Effector memory CD8-positive, alpha-beta T cell (primary cell): ENCODE results near the gene PLA1A.
"Not testable (repeated sequence)": the region's sequence is repeated elsewhere in the genome, so short reads cannot be mapped to it uniquely, and the experiment has no call there.

Source experiments
- ATAC-seq: fragments of 150-1000 bp; cut with Tn5 transposase; replicated peaks from 2 replicates; pipeline ENCODE4 v1.10.0; 2021; ENCODE audit warnings: mild to moderate bottlenecking, moderate library complexity
- DNase-seq, 3 experiments: peaks; one replicate each; pipeline ENCODE4 v3.0.0; 2021
- H3K27ac Mint-ChIP-seq, 2 donors: one replicate each; pipeline ENCODE4 v1.8.0; 2022; ENCODE audit warnings: mild to moderate bottlenecking in 2 of 2, mixed read lengths in 2 of 2, moderate library complexity in 2 of 2
- H3K27me3 Mint-ChIP-seq, 2 donors: one replicate each; pipeline ENCODE4 v1.8.0; 2022; ENCODE audit warnings: mixed read lengths in 2 of 2
- H3K36me3 Mint-ChIP-seq: one replicate; pipeline ENCODE4 v1.8.0; 2022; ENCODE audit warnings: mild to moderate bottlenecking, moderate library complexity, mixed read lengths; ENCODE audit not compliant: insufficient read depth
- H3K4me1 Mint-ChIP-seq, 2 donors: one replicate each; pipeline ENCODE4 v1.8.0; 2022; ENCODE audit warnings: low read depth in 2 of 2, mixed read lengths in 2 of 2
- H3K4me3 Mint-ChIP-seq, 2 donors: one replicate each; pipeline ENCODE4 v1.8.0; 2022; ENCODE audit warnings: mild to moderate bottlenecking in 2 of 2, mixed read lengths in 2 of 2, moderate library complexity in 2 of 2
- H3K9me3 Mint-ChIP-seq, 2 donors: one replicate each; pipeline ENCODE4 v1.8.0; 2022; ENCODE audit warnings: mixed read lengths in 2 of 2
- total RNA-seq, 9 experiments: gene quantifications; one replicate each; lab custom pipeline; 2026; lab: John Stamatoyannopoulos, UW

PLA1A gene
- total RNA-seq, result 0 to 0.25 (median 0) reads per million in 9 experiments

DNA sequence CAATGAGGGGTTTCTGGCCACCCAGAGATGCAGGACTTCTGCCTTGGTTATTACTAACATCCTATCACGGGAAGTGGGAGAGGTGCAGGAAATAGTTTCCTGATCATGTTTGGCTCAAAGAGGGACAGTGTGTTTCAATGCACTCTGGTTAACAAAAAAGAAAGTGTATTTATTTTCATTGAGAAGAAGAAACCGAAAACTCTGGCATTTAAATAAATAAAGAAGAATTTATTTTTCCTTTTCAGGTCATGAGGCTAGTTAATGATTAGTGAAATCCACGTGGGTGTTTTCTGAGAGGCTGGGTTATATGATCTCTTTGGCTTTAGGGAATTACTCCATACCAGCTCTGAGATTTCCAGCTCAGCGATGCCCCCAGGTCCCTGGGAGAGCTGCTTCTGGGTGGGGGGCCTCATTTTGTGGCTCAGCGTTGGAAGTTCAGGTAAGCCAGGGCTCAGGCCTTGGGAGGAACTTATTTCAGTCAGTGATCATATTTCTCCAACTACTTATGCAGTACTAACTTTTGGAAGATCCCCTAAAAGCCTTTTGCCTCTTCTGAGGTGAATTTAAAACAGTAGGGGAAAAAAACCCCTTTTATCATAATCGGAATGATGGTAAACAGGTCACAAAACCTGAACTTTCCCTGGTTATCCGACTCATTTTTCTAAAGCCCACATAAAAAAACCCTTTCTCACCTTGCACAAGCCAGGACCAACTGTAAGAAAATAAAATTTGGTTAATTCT lies at the start of gene PLA1A:
PLA1A (plus strand) TSS at position 338 of the 741 bp plus-strand sequence; CDS start at position 367, 29 bp downstream.
- Mint-ChIP-seq H3K4me1 (no peaks in the 10 kb centered on the region), H3K9me3 (no peaks in the 10 kb centered on the region), H3K36me3 (no peaks in the 10 kb centered on the region), H3K27ac (no peak within 1 kb of the TSS), H3K4me3 (no peak within 1 kb of the TSS), H3K27me3 (peaks cover 0 to 8% of the 10 kb centered on the region in 2 donors)
- ATAC-seq, result no peak
- DNase-seq, result no peak

GRCh38 chr3:119548341-119548740 lies 49.3 kb upstream of the PLA1A start:
- Mint-ChIP-seq H3K27me3 (no peaks in the 10 kb centered on the region), H3K4me1 (no peaks in the 10 kb centered on the region), H3K27ac (no peak overlapping the region), H3K4me3 (no peak overlapping the region), H3K36me3 (peaks cover 2% of the 10 kb centered on the region), H3K9me3 (no peaks in the 10 kb centered on the region)
- ATAC-seq, result no peak
- DNase-seq, result no peak

DNA sequence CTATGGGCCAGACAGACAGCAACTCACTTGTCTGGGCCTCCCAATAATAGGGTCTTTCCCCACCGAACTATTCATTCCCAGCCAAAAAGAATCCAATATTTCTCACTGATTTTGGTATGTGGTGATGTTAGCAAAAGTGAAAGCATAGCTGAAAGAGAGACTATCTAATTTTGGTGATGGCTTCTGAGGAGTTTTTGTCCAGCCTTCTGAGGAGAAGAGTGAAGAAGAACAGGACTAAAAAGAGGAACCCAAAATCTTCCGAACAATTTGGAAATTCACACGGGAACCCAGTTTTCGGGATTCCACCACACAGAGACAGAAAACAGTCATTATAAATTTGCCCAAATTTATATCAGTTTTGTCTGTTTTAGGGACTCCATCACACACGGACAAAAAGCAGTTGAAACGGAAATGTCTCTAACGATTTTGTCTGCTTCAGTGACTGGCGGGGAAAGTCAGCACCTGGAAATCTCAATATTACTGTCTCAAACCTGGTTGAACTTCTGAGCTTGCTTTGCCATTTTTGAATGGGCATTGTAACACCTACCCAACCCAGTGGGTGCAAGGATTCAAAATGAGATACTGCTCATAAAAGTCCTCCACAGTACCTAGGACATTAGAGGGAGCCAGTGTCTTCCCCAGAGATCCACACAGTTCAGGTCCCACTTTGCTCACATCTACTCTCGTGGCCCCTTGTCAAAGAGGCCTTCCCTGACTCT lies 47.3 kb upstream of the PLA1A start:
- no peak for ATAC-seq
- DNase-seq, result no peak
- Mint-ChIP-seq H3K4me1 (no peaks in the 10 kb centered on the region), H3K27me3 (peaks cover 0 to under 1% of the 10 kb centered on the region in 2 donors), H3K4me3 (no peak overlapping the region), H3K27ac (no peak overlapping the region), H3K9me3 (no peaks in the 10 kb centered on the region), H3K36me3 (no peaks in the 10 kb centered on the region)

DNA sequence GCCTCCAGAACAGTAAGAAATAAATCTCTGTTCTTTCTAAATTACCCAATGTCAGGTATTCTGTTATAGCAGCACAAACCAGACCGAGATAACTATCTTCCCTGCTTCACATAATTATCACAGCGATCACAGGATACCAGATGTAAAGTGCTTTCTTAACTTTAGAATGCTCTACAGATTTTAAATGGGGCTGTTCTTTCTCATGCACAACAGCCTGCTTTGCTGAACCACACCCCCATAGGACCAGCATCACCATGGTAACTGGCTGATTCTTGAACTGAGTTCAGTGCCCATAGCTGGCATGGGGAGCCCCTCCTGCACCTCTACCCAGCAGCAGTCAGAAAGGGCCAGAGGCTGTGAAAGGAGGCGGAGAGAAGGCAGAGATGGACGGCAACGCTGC lies 46.1 kb upstream of the PLA1A start:
- no peaks in the 10 kb centered on the region for H3K9me3 Mint-ChIP-seq
- H3K27me3 Mint-ChIP-seq, result peaks cover 0 to 12% of the 10 kb centered on the region in 2 donors
- no peak overlapping the region for H3K27ac Mint-ChIP-seq
- no peak overlapping the region for H3K4me3 Mint-ChIP-seq
- ATAC-seq (no peak), DNase-seq (no peak)
- H3K36me3 Mint-ChIP-seq, result no peaks in the 10 kb centered on the region
- peaks cover 0 to 4% of the 10 kb centered on the region in 2 donors for H3K4me1 Mint-ChIP-seq

GRCh38 chr3:119552928-119553327 lies 44.8 kb upstream of the PLA1A start:
- H3K27me3 Mint-ChIP-seq, result peaks cover 0 to 19% of the 10 kb centered on the region in 2 donors
- ATAC-seq, H3K36me3 Mint-ChIP-seq, H3K4me3 Mint-ChIP-seq, H3K9me3 Mint-ChIP-seq, H3K27ac Mint-ChIP-seq, H3K4me1 Mint-ChIP-seq, DNase-seq: not testable (repeated sequence)

DNA sequence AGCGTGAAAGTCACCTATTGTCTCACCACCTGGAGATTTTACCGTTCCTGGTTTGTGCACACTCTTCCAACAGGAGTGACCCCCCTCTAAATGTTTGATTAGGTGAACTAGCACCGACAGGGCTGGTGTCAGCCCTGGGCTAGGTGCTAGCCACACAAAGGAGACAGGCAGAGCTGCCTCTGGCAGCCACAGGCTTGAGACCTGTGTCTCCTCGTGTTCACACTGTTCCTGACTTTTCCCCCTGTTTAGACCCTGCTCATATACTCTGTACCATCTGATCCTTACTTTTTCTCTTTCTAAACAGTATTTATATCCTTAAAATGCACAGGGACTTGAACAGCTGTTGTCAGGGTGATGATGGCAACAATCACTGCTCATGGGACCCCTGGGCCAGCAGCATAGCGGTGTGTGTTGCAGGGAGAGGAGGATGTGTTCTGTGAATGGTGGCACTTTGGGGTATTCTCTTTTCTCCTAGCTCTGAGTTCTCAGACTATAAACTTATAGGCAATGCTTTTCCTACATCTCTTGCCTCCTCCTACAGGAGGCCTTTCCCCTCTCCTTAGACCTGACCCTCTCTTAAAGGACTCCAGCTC lies 43.8 kb upstream of the PLA1A start:
- no peak overlapping the region for H3K27ac Mint-ChIP-seq
- no peaks in the 10 kb centered on the region for H3K9me3 Mint-ChIP-seq
- DNase-seq (no peak), ATAC-seq (no peak)
- no peaks in the 10 kb centered on the region for H3K36me3 Mint-ChIP-seq
- H3K4me3 Mint-ChIP-seq, result no peak overlapping the region
- peaks cover 0 to 19% of the 10 kb centered on the region in 2 donors for H3K27me3 Mint-ChIP-seq
- H3K4me1 Mint-ChIP-seq, result peaks cover 0 to 4% of the 10 kb centered on the region in 2 donors

- Mint-ChIP-seq H3K27ac (peak overlapping the region in 1 of 2 donors; percentile 7), H3K9me3 (no peaks in the 10 kb centered on the region), H3K4me3 (no peak overlapping the region), H3K36me3 (no peaks in the 10 kb centered on the region), H3K27me3 (peaks cover 0 to 19% of the 10 kb centered on the region in 2 donors), H3K4me1 (peaks cover 4 to 9% of the 10 kb centered on the region in 2 donors)
- peak; percentile 20 for ATAC-seq
- DNase-seq, result no peak
Measured at GRCh38 chr3:119555309-119555735, 42.4 kb upstream of the PLA1A start.

DNA sequence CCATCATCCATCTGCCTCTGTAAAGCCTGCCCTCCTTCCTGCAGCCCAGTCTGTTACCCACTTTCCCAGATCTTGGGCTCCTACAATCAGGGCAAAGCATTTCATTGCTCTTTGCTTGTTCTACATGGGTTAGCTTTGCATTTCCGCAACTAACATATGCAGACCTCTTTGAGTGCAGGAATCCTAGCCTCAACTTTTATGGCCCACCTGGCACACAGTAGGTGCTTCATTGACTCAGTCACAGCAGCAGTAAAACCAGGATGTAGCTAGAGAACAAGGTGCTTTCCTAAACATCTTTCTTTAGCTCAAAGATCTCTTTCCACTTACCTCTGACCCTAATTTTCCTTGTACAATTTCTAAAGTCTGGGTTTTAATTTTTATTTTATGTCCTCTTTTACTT lies 41.8 kb upstream of the PLA1A start:
- Mint-ChIP-seq H3K4me1 (peaks cover 4 to 9% of the 10 kb centered on the region in 2 donors), H3K36me3 (no peaks in the 10 kb centered on the region), H3K4me3 (no peak overlapping the region), H3K9me3 (no peaks in the 10 kb centered on the region), H3K27ac (peak overlapping the region in 1 of 2 donors; percentile 7), H3K27me3 (peaks cover 0 to 19% of the 10 kb centered on the region in 2 donors)
- DNase-seq, result no peak
- ATAC-seq, result no peak

GRCh38 chr3:119557192-119557876 lies 40.4 kb upstream of the PLA1A start:
- peaks cover 2% of the 10 kb centered on the region for H3K36me3 Mint-ChIP-seq

DNA sequence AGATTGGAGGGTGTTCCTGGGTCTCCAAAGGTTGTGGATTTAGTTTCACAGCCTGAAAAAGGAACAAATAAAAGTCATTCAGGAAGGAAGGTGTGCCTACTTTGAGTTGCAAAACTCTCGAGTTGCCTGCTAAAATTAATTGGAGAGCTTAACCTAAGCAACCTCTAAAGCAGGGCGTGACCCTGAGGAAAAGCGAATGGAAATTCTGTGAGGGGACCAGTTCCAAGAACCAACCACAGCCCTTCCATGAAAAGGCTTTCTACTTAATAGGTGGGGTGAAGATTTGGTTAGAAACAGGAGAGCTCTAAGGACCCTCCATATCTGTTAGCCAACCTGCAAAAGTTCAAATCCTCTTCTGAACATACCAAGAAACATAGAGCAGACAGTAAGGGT lies 39.8 kb upstream of the PLA1A start:
- no peak overlapping the region for H3K27ac Mint-ChIP-seq
- H3K4me1 Mint-ChIP-seq, result peaks cover 8 to 18% of the 10 kb centered on the region in 2 donors
- H3K27me3 Mint-ChIP-seq, result peaks cover 0 to 19% of the 10 kb centered on the region in 2 donors
- peaks cover 4% of the 10 kb centered on the region for H3K36me3 Mint-ChIP-seq
- DNase-seq (no peak), ATAC-seq (no peak)
- no peak overlapping the region for H3K4me3 Mint-ChIP-seq
- no peaks in the 10 kb centered on the region for H3K9me3 Mint-ChIP-seq

More at GRCh38 chr3:119557192-119557876, 40.4 kb upstream of the PLA1A start:
- Mint-ChIP-seq H3K4me3 (no peak overlapping the region), H3K27ac (no peak overlapping the region), H3K27me3 (peaks cover 0 to 19% of the 10 kb centered on the region in 2 donors), H3K9me3 (no peaks in the 10 kb centered on the region), H3K4me1 (peaks cover 6 to 12% of the 10 kb centered on the region in 2 donors)
- DNase-seq (no peak), ATAC-seq (no peak)

GRCh38 chr3:119558626-119559317 lies 38.9 kb upstream of the PLA1A start:
- DNase-seq, result no peak
- no peak for ATAC-seq
- H3K4me1 Mint-ChIP-seq, result peaks cover 8 to 18% of the 10 kb centered on the region in 2 donors
- H3K4me3 Mint-ChIP-seq, result no peak overlapping the region
- H3K27ac Mint-ChIP-seq, result no peak overlapping the region
- no peaks in the 10 kb centered on the region for H3K9me3 Mint-ChIP-seq
- peaks cover 0 to 19% of the 10 kb centered on the region in 2 donors for H3K27me3 Mint-ChIP-seq
- H3K36me3 Mint-ChIP-seq, result peaks cover 4% of the 10 kb centered on the region

GRCh38 chr3:119559441-119559963 lies 38.2 kb upstream of the PLA1A start, which contains the start of gene CD80:
CD80 (minus strand) TSS chr3:119559614; CDS start chr3:119557728, 1,886 bp downstream.
- ATAC-seq (peak; percentile 54), DNase-seq (peak; percentile 36 to 51 (median 40))
- Mint-ChIP-seq H3K4me3 (peak within 1 kb of the TSS; percentile 1 to 11), H3K4me1 (peaks cover 8 to 18% of the 10 kb centered on the region in 2 donors), H3K36me3 (peaks cover 4% of the 10 kb centered on the region), H3K9me3 (no peaks in the 10 kb centered on the region), H3K27ac (peak within 1 kb of the TSS in 1 of 2 donors; percentile 71), H3K27me3 (peaks cover 0 to 19% of the 10 kb centered on the region in 2 donors)
